ENCODE measurements around the gene PCDHGC4. TPM values are rescaled to one million over a fixed set of nuclear protein-coding genes. Genes with fewer than 3 reads are reported as not detected.
A peak's percentile ranks its signal among the peaks of the same experiment; 100 is the strongest.

PCDHGC4 gene
- total RNA-seq, 1 experiment from 2014 or later: 4.3 TPM

DNA sequence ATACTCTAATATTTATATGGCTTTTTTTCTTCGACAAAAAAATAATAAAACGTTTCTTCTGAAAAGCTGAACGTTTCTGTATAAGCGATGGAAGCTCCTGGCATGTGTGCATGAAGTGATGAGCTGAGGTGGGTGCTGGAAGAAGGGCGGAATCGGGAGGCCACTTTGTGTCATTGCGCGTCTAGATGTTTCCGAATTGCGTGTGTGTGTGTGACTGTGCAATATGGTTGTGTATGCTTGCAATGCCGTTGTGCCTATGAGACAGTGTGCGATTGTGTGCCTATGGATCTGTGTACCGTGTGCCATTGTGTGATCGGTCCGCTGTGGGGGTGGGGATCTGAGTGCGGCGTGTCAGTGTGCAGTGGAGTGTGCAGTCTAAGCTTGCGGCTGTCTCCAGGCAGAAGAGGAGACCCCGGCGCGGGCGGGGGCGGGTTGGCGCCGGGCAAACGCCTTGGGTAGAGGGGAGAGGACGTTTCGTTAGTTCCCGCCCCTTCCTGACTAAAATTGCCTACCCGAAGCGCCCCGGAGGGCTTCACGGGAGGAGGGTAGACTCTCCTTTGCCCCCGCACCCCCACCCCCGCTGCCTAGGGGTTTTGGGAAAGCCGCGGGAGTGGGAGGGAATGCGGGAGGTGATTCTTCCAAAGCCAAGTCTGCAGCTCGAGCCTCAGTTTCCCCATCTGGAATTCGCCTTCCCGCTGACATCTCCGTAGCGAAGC lies 28.2 kb downstream of the PCDHGC4 start:
- no peak overlapping the region for H2BK12ac ChIP-seq (ENCODE audit: insufficient read length, low read depth, low read length)
- no peaks in the 10 kb centered on the region for H4K20me1 ChIP-seq (ENCODE audit: control insufficient read depth, insufficient read depth, insufficient read length)
- H3K4me2 ChIP-seq (ENCODE audit: insufficient read depth, insufficient read length, low read length): peak overlapping the region; percentile 91
- H2BK120ac ChIP-seq (ENCODE audit: low read depth, low read length, poor library complexity, severe bottlenecking): no peak overlapping the region
- H3K79me2 ChIP-seq (ENCODE audit: insufficient read depth, low read length): no peaks in the 10 kb centered on the region
- H3K9me3 ChIP-seq (ENCODE audit: control insufficient read depth, low read depth, low read length): no peaks in the 10 kb centered on the region
- H2BK5ac ChIP-seq (ENCODE audit: insufficient read length, low read length): no peak overlapping the region
- peak overlapping the region; percentile 3 for H3K18ac ChIP-seq (ENCODE audit: insufficient read length, low read depth, low read length)
- no peak overlapping the region for H2AK5ac ChIP-seq (ENCODE audit: insufficient read length, low read length)
- H3K79me1 ChIP-seq (ENCODE audit: insufficient read depth, low read depth, low read length, poor library complexity, severe bottlenecking): no peaks in the 10 kb centered on the region
- no CpG with 5 or more reads among the region's 43 CpGs for WGBS (ENCODE audit: extremely low coverage, insufficient read length, low lambda C conversion rate)
- H3K56ac ChIP-seq (ENCODE audit: insufficient read length, low read depth, low read length): no peak overlapping the region
- Mint-ChIP-seq H3K27me3 (ENCODE audit: low read depth) (peaks cover 3% of the 10 kb centered on the region; the same call in 1 of the 2 replicates), H3K4me3 (peak overlapping the region; percentile 75 to 88), H3K4me1 (peaks cover 46 to 58% of the 10 kb centered on the region in 2 experiments), H3K36me3 (ENCODE audit: insufficient read depth in 1 of 3, low read depth in 3 of 3) (peaks cover 19 to 36% (median 27%) of the 10 kb centered on the region in 3 experiments), H3K9me3 (no peaks in the 10 kb centered on the region; a peak in 1 of 5 replicates), H3K27ac (peak overlapping the region; percentile 10 to 96 (median 96); a peak in 5 of 7 replicates)
- H3K14ac ChIP-seq (ENCODE audit: insufficient read depth, low read length): peak overlapping the region; percentile 54
- H4K5ac ChIP-seq (ENCODE audit: insufficient read length, low read depth, low read length): no peak overlapping the region
- peaks cover 17% of the 10 kb centered on the region for H3K23me2 ChIP-seq (ENCODE audit: insufficient read length, low read depth, low read length, poor library complexity, severe bottlenecking)
- no peak overlapping the region for H3K23ac ChIP-seq (ENCODE audit: insufficient read length, low read depth, low read length)
- no peaks in the 10 kb centered on the region for H3K27me3 ChIP-seq (ENCODE audit: insufficient read depth, low read length)
- H4K8ac ChIP-seq (replicated peaks; ENCODE audit: insufficient read length, low read depth, low read length): no peak overlapping the region
- H4K91ac ChIP-seq (ENCODE audit: insufficient read length, low read depth, low read length): no peak overlapping the region
- H3K27ac ChIP-seq (ENCODE audit: insufficient read length, low read depth, low read length): no peak overlapping the region
- H2AFZ ChIP-seq (ENCODE audit: low read length): no peak overlapping the region
- no peak overlapping the region for H3T11ph ChIP-seq (ENCODE audit: low read length)
- H2BK15ac ChIP-seq (ENCODE audit: low read depth, low read length): no peak overlapping the region
- no peak overlapping the region for H3K4ac ChIP-seq (ENCODE audit: low read depth, low read length)
- no peak for TF ChIP-seq CTCF (conservative IDR thresholded peaks at IDR 0.05)
- H3K4me1 ChIP-seq (ENCODE audit: insufficient read depth, low read length): peaks cover 4% of the 10 kb centered on the region; the same call in 1 of the 2 replicates
- no peak overlapping the region for H2BK20ac ChIP-seq (ENCODE audit: low read depth, low read length, poor library complexity, severe bottlenecking)
- peak overlapping the region; percentile 25 for H3K9ac ChIP-seq (ENCODE audit: extremely low read depth, insufficient read length, low read length)
- no peak for DNase-seq
